PFSK-1 (cell line): ENCODE measurements around the gene COL6A3.
A peak's percentile ranks its signal among the peaks of the same experiment; 100 is the strongest.

Source experiments
- FOXP2 ChIP-seq: optimal IDR thresholded peaks from 2 replicates; pipeline ENCODE3; 2011; ENCODE audit warnings: borderline replicate concordance, control low read depth, inconsistent platforms; ENCODE audit not compliant: insufficient read depth; ENCODE audit errors: extremely low read length, extremely low read depth
- POLR2AphosphoS5 ChIP-seq: IDR thresholded peaks from 2 replicates; pipeline ENCODE4 v1.6.1; 2012; ENCODE audit warnings: low read depth, mild to moderate bottlenecking, control low read depth, low read length, moderate library complexity
- REST ChIP-seq, 2 experiments: IDR thresholded peaks; 2 replicates each; pipeline versions ENCODE4 v1.6.1 to v1.8.0; 2011 to 2012; ENCODE audit warnings: low read depth in 2 of 2, low read length in 2 of 2, control low read depth in 1 of 2, inconsistent platforms in 1 of 2, mild to moderate bottlenecking in 1 of 2, moderate library complexity in 1 of 2; ENCODE audit not compliant: insufficient read depth in 1 of 2
- SIN3A ChIP-seq: IDR thresholded peaks from 2 replicates; pipeline ENCODE4 v1.6.1; 2012; ENCODE audit warnings: mild to moderate bottlenecking, low read length, moderate library complexity, borderline replicate concordance; ENCODE audit not compliant: insufficient read depth
- TAF1 ChIP-seq: IDR thresholded peaks from 2 replicates; pipeline ENCODE4 v1.6.1; 2012; ENCODE audit warnings: low read length, control low read depth, borderline replicate concordance; ENCODE audit not compliant: insufficient read depth

COL6A3 gene

DNA sequence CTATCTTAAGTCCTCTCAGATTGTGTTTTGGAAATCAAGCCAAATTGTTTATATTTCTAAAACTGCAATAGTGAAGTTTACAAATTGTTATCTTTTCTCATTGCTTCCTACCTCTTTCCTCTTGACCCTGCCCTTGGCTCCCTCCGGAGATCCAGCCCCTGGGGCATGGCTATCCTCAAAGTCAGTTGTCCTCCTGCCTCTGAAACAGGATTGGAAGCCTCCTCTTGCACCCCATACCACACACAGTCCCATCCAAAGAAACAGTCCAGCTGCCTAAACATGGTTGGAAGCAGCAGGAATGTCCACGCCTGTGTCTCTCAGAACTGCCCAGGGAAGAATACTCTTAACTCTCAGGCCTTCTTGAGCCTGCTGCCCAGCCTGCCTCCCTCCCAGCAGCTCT, 30.1 kb upstream of the COL6A3 start:
- TF ChIP-seq TAF1 (no peak), SIN3A (no peak), FOXP2 (no peak), POLR2AphosphoS5 (no peak), REST (IDR thresholded peaks at IDR 0.05; ENCODE audit: insufficient read depth in 1 of 2, low read depth in 2 of 2, low read length in 2 of 2) (no peak)

GRCh38 chr2:237441605-237442274, 27.8 kb upstream of the COL6A3 start:
- no peak for TF ChIP-seq FOXP2
- TF ChIP-seq TAF1, result no peak
- TF ChIP-seq POLR2AphosphoS5, result no peak
- TF ChIP-seq REST (IDR thresholded peaks at IDR 0.05; ENCODE audit: insufficient read depth in 1 of 2, low read depth in 2 of 2, low read length in 2 of 2), result no peak

GRCh38 chr2:237440819-237441281, 26.9 kb upstream of the COL6A3 start:
- TF ChIP-seq TAF1, result no peak
- no peak for TF ChIP-seq SIN3A
- no peak for TF ChIP-seq FOXP2
- TF ChIP-seq REST (IDR thresholded peaks at IDR 0.05; ENCODE audit: insufficient read depth in 1 of 2, low read depth in 2 of 2, low read length in 2 of 2), result peak in 1 of 2 experiments; percentile 42; a peak in 1 of 4 replicates
- TF ChIP-seq POLR2AphosphoS5, result no peak

DNA sequence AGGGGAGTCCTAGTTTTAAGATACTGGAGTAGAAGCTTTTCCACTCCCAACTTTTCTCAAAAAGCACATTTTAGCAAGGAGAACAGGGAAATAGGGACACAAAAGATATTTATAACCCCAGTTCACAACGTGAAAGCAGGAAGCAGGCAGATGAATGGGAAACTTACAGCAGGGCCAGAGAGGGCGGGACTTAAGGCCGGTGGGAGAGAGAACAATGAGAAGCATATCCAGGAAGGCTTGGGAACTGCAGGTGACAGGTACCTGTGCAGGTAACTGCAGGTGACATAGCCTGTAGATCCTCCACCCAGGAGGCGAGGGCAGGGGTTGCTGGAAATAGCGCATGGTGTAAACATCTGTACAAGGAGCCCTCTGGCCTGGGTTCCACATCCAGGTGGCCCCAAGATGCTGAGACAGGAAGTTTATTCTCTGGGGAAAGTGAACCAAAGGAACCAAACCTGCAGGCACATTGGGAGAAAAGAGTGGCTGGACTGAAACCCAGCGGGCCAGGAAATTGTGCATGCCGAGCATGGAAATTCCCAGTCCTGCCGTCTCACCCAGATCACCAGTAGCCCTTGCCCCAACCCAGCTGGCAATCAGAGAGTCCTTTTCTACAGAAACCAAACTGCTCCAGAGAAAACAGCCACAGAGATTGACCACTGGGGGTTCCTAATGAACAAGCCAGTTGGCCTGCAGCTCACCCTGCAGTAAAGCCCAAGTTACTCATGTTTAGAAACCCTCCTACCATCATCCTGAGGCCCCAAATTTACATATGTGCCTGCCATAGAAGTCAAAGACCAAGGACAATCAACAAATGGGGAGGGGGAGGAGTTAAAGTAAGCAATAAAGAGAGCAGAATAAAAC, 24.3 kb upstream of the COL6A3 start:
- TF ChIP-seq SIN3A, result no peak
- TF ChIP-seq REST (IDR thresholded peaks at IDR 0.05; ENCODE audit: insufficient read depth in 1 of 2, low read depth in 2 of 2, low read length in 2 of 2), result no peak
- no peak for TF ChIP-seq FOXP2
- no peak for TF ChIP-seq TAF1
- no peak for TF ChIP-seq POLR2AphosphoS5
